Glomerular visceral epithelial cell (primary cell): Measurements from ENCODE around the gene ADARB1.
A peak's percentile ranks its signal among the peaks of the same experiment; 100 is the strongest.

Experiments used
- DNase-seq: peaks from one replicate; pipeline ENCODE4 v3.0.0-alpha.2; 2016; ENCODE audit errors: extremely low spot score

The ADARB1 gene

GRCh38 chr21:45054927-45055612, 19.3 kb upstream of the ADARB1 start:
- peak; percentile 17 for DNase-seq

DNA sequence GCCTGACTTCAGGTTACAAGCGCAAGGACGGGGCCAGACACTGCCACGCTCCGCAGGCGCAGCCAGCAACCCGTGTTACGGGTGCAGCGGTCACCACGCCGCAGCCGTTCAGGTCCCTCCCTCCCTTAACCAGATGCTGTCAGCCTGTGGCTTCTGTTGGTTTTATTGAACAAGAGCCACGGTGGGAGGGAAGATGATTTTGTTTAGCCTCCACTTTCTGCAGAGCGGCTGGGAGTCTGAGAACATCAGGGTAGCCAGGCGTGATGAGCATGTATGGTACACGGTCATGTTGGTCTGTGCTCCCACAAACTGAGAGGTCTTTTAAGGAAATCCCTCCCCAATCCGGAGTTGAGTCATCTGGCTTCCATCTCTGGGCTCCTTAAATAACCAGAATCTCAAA, 18.5 kb upstream of the ADARB1 start:
- DNase-seq: peak; percentile 54

GRCh38 chr21:45056296-45056904, 18.0 kb upstream of the ADARB1 start:
- DNase-seq: no peak

- DNase-seq: no peak
Observed at GRCh38 chr21:45056917-45057560, 17.3 kb upstream of the ADARB1 start.

GRCh38 chr21:45057886-45058285, 16.5 kb upstream of the ADARB1 start:
- DNase-seq: no peak

GRCh38 chr21:45059121-45059520, 15.3 kb upstream of the ADARB1 start:
- no peak for DNase-seq

DNA sequence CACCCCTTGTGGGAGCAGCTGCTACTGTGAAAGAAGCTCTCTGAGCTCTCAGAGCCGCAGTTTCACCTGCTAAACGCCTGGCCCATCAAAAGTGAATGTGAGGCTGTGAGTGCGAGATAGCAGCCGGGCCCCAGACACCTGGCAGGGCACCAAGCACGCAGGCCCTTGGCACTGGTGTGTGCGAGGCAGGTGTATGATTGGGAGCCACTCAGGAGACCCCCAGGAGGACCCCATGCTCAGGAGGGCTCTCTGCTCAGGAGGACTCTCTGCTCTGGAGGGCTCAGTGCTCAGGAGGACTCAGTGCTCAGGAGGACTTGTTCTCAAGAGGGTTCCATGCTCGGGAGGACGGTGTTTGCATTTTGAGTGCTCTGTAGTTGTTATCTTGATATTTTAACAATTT, 14.3 kb upstream of the ADARB1 start:
- DNase-seq: no peak

- DNase-seq: no peak
Observed at GRCh38 chr21:45060675-45061311, 13.6 kb upstream of the ADARB1 start.

- DNase-seq: no peak
Observed at GRCh38 chr21:45064091-45064490, 10.3 kb upstream of the ADARB1 start.

- no peak for DNase-seq
Observed at GRCh38 chr21:45064618-45065399, 9.6 kb upstream of the ADARB1 start.

GRCh38 chr21:45067462-45068285, 6.7 kb upstream of the ADARB1 start:
- DNase-seq: no peak

DNA sequence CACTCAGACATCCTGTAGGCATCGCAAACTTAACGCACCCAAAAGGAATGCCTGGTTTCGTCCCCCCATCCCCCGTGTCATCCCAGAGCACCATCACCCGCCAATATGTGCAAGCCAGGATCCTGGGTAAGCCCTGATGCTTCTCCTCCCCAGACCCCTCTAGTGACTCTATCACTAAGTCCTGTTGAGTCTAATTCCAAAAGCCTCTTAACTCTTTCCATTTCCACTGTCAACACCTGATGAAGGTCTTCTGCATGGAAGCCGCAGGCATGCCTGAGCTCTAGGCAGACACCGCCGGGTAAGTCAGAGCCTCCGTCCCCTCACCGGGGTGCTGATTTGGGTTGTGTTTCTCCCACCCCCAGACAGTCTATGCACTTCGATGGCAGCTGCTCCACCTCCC, 5.3 kb upstream of the ADARB1 start:
- DNase-seq: no peak

GRCh38 chr21:45069711-45070110, 4.7 kb upstream of the ADARB1 start:
- no peak for DNase-seq

- DNase-seq: no peak
Observed at GRCh38 chr21:45071078-45071873, 3.1 kb upstream of the ADARB1 start.

DNA sequence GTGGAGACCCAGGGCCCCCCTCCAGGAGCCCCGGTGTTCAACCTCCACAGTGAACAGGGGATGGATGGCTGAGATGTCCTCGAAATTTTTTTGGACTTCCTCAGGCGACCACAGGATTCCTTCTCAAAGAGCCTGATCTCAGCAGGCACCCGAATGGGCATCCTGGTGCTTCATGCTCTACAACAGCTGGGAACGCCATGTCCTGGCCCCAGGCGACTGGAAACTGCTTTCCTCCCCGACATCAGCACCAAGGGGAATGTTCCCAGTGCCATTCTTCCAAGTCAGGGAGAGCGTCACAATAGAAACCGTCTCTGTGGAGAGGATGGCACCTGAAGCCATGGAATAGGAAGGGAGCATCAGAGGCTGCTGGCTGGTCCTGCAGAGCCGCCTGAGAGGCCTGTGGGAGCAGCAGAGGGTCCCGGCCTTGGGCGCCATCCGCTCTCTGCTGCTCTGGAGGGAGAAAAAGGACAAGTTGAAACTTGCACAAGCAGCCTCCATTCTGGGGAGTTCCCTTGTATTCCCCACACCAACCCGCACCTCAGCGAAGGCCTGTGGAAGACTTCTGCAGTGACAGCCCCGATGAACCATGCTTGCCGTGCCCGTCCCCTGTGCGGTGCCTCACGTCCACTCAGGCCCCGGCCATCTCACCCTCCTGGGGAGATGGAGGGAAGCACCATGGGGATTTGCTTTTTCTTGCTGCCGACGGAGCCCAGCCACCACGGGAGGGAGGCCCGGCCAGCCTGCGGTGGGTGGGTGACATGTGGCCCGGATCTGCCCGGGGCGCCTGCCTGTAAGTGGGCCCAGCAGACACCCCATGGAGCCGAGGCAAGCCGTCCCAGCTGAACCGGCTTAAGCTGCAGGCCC, 2.3 kb upstream of the ADARB1 start:
- DNase-seq: no peak

DNA sequence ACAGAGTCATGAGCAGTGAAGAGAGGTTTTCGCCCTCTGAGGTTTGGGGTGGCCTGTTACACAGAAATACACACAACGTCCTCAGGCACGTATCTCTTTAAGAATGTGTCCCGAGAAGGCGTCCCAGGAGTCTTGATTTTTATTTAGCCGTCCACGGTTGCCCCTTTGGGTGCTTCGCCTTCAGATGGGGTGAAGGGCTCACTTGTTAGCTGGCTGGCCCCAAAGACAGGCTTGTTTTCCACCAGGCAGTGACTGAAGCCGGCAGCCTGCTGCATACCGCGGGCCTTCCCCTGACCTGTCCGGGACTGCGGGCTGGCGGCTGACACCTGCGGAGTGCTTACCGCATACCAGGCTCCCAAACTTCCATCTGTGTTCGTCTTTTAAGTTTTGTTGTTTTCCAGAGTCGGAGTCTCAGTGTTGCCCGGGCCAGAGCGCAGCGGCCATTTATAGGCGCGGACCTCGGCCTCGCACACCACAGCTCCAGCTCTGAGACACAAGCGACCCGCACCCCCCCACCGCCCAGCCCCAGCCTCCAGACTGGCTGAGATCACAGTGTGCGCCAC, 1.6 kb upstream of the ADARB1 start:
- no peak for DNase-seq

GRCh38 chr21:45073301-45074047, 906 bp upstream of the ADARB1 start:
- peak; percentile 37 for DNase-seq
